ENCODE results near the gene CKB. TPM values are rescaled to one million over a fixed set of nuclear protein-coding genes. Genes with fewer than 3 reads are reported as not detected.

The CKB gene
- total RNA-seq, 2 experiments from 2014 or later: 5.8 to 9.1 TPM

GRCh38 chr14:103531421-103532215 is 9.0 kb upstream of the CKB start:
- ATAC-seq (no peak), DNase-seq (no peak)
- intact Hi-C loops (cut with micrococcal nuclease): no loop called here
- Mint-ChIP-seq H3K4me3 (peak overlapping the region; percentile 94), H3K4me1 (ENCODE audit: low read depth) (peaks cover 34% of the 10 kb centered on the region), H3K27me3 (no peaks in the 10 kb centered on the region), H3K9me3 (no peaks in the 10 kb centered on the region), H3K27ac (no peak overlapping the region), H3K36me3 (ENCODE audit: low read depth) (peaks cover 13% of the 10 kb centered on the region)
- TF ChIP-seq CTCF (IDR thresholded peaks at IDR 0.05): no peak
- ChIA-PET CTCF (interaction anchor here (1.9 to 2.2 kb wide), 3 partner anchors 10 to 148 kb away, joined by 5 to 7 read pairs (median 6); no protein-coding TSS in a partner anchor), POLR2A (interaction anchor here (0.6 to 4.3 kb wide), 6 partner anchors 9 to 597 kb away, joined by 3 to 28 read pairs (median 4); partner anchors contain the start of genes BAG5 and COA8)

GRCh38 chr14:103530831-103531230 is 8.2 kb upstream of the CKB start:
- H3K4me1 Mint-ChIP-seq (ENCODE audit: low read depth): peaks cover 34% of the 10 kb centered on the region
- H3K27me3 Mint-ChIP-seq: no peaks in the 10 kb centered on the region
- TF ChIP-seq CTCF (IDR thresholded peaks at IDR 0.05): no peak
- DNase-seq (no peak), ATAC-seq (no peak)
- intact Hi-C loops (cut with micrococcal nuclease): no loop called here
- H3K9me3 Mint-ChIP-seq: no peaks in the 10 kb centered on the region
- CTCF ChIA-PET: interaction anchor here (1.8 to 4.7 kb wide), 4 partner anchors 10 to 182 kb away, joined by 3 to 31 read pairs (median 6); no protein-coding TSS in a partner anchor
- H3K27ac Mint-ChIP-seq: no peak overlapping the region
- peak overlapping the region; percentile 94 for H3K4me3 Mint-ChIP-seq
- POLR2A ChIA-PET: interaction anchor here (1.1 to 4.3 kb wide), 5 partner anchors 10 to 183 kb away, joined by 3 to 28 read pairs (median 7); partner anchors contain the start of genes BAG5 and COA8
- H3K36me3 Mint-ChIP-seq (ENCODE audit: low read depth): peaks cover 13% of the 10 kb centered on the region

GRCh38 chr14:103530390-103530789 is 7.8 kb upstream of the CKB start:
- ChIA-PET CTCF (interaction anchor here (1.8 to 4.7 kb wide), 4 partner anchors 9 to 183 kb away, joined by 3 to 31 read pairs (median 6); no protein-coding TSS in a partner anchor), POLR2A (interaction anchor here (0.5 to 4.3 kb wide), 10 partner anchors 10 to 1873 kb away, joined by 3 to 28 read pairs (median 4); partner anchors contain the start of genes BAG5 and COA8)
- intact Hi-C loops (cut with micrococcal nuclease): no loop called here
- TF ChIP-seq CTCF (IDR thresholded peaks at IDR 0.05): no peak
- Mint-ChIP-seq H3K27ac (peak overlapping the region; percentile 67), H3K4me3 (peak overlapping the region; percentile 94), H3K9me3 (no peaks in the 10 kb centered on the region), H3K4me1 (ENCODE audit: low read depth) (peaks cover 34% of the 10 kb centered on the region), H3K27me3 (no peaks in the 10 kb centered on the region), H3K36me3 (ENCODE audit: low read depth) (peaks cover 13% of the 10 kb centered on the region)
- ATAC-seq (no peak), DNase-seq (peak; percentile 58)

- no peak for TF ChIP-seq CTCF (IDR thresholded peaks at IDR 0.05)
- ChIA-PET POLR2A (interaction anchor here (0.5 to 4.3 kb wide), 12 partner anchors 9 to 1873 kb away, joined by 3 to 28 read pairs (median 4); partner anchors contain the start of genes BAG5, COA8 and KLC1), CTCF (interaction anchor here (1.1 to 4.7 kb wide), 6 partner anchors 8 to 184 kb away, joined by 3 to 31 read pairs (median 4); no protein-coding TSS in a partner anchor)
- Mint-ChIP-seq H3K4me3 (peak overlapping the region; percentile 94), H3K27me3 (no peaks in the 10 kb centered on the region), H3K9me3 (no peaks in the 10 kb centered on the region), H3K36me3 (ENCODE audit: low read depth) (peaks cover 13% of the 10 kb centered on the region), H3K27ac (peak overlapping the region; percentile 94), H3K4me1 (ENCODE audit: low read depth) (peaks cover 34% of the 10 kb centered on the region)
- ATAC-seq (no peak), DNase-seq (no peak)
- intact Hi-C loops (cut with micrococcal nuclease): no loop called here
These were observed 7.0 kb upstream of the CKB start for GRCh38 chr14:103529383-103530365.
